GM12878 (cell line): ENCODE results near the gene FOXP4. TPM values are rescaled to one million over a fixed set of nuclear protein-coding genes. Genes with fewer than 3 reads are reported as not detected.

Experiments
- ATAC-seq: fragments of 200-7000 bp; cut with Tn5 transposase; 3 replicates; pipeline ENCODE4 v1.9.1; 2020; ENCODE audit warnings: mild to moderate bottlenecking, moderate library complexity
- BruUV-seq: library from RNA; stranded (reverse); fragments of 400-500 nt; replicated peaks from 2 replicates; lab custom pipeline; 2021; lab: Mats Ljungman, UMichigan
- CTCF ChIA-PET: fragments of 300-600 bp; sonication (Branson Sonifier 250); formaldehyde crosslinking; extraction: SDS; loops from one replicate; lab custom pipeline; 2021; ENCODE audit warnings: inconsistent platforms; lab: Yijun Ruan, JAX
- POLR2A ChIA-PET: fragments of 350-600 bp; formaldehyde crosslinking; extraction: SDS; loops from one replicate; lab custom pipeline; 2021; ENCODE audit warnings: inconsistent platforms; lab: Charles Lee
- RAD21 ChIA-PET: fragments of 300-600 bp; sonication (Branson Sonifier 250); formaldehyde crosslinking; loops from one replicate; lab custom pipeline; 2023; ENCODE audit warnings: antibody characterized with exemption; ENCODE audit not compliant: unreplicated experiment; lab: Charles Lee
- SMC1A ChIA-PET: fragments of 300-600 bp; sonication (Branson Sonifier 250); formaldehyde crosslinking; loops from one replicate; lab custom pipeline; 2023; ENCODE audit not compliant: unreplicated experiment, uncharacterized antibody; lab: Charles Lee
- DNase-seq: peaks from one replicate; pipeline ENCODE4 v3.0.0-alpha.2; 2011; ENCODE audit warnings: low read depth, low spot score
- FAIRE-seq: peaks from 3 replicates; lab custom pipeline; 2011; peaks lifted over from hg19 to GRCh38; lab: Jason Lieb, UNC
- H2AFZ ChIP-seq: 2 replicates; pipeline ENCODE4 v1.6.0; 2011; ENCODE audit warnings: low read depth, low read length, control low read depth; ENCODE audit not compliant: control insufficient read depth
- H3K27ac ChIP-seq: 2 replicates; pipeline ENCODE4 v1.5.1; 2011; ENCODE audit warnings: control low read depth; ENCODE audit not compliant: control insufficient read depth, insufficient read depth
- H3K27me3 ChIP-seq, 2 experiments: replicated peaks in 1 of 2; 2 replicates each; pipeline versions ENCODE4 v1.6.0 to v1.6.1; 2011; ENCODE audit warnings: low read length in 1 of 2; ENCODE audit not compliant: control insufficient read depth in 2 of 2, insufficient read depth in 2 of 2
- H3K36me3 ChIP-seq, 2 experiments: 2 replicates each; pipeline ENCODE4 v1.5.1; 2011; ENCODE audit warnings: low read length in 1 of 2; ENCODE audit not compliant: control insufficient read depth in 2 of 2, insufficient read depth in 2 of 2
- H3K4me1 ChIP-seq: 2 replicates; pipeline ENCODE4 v1.6.1; 2011; ENCODE audit warnings: mild to moderate bottlenecking, low read length, moderate library complexity, mixed read lengths; ENCODE audit not compliant: control insufficient read depth, insufficient read depth
- H3K4me2 ChIP-seq: 2 replicates; pipeline ENCODE4 v1.6.0; 2011; ENCODE audit warnings: control low read depth; ENCODE audit not compliant: control insufficient read depth, insufficient read depth
- H3K4me3 ChIP-seq: fragments of 200-600 bp; sonication (generic); 2 replicates; pipeline ENCODE4 v1.5.1; 2016
- H3K79me2 ChIP-seq: 2 replicates; pipeline ENCODE4 v1.6.0; 2011; ENCODE audit warnings: low read length; ENCODE audit not compliant: control insufficient read depth, insufficient read depth
- H3K9ac ChIP-seq: 2 replicates; pipeline ENCODE4 v1.8.0; 2011; ENCODE audit warnings: low read length, control low read depth, mixed read lengths; ENCODE audit not compliant: control insufficient read depth, insufficient read depth
- H3K9me3 ChIP-seq: replicated peaks from 3 replicates; pipeline ENCODE4 v1.5.1; 2011; ENCODE audit warnings: mild to moderate bottlenecking, low read length; ENCODE audit not compliant: control insufficient read depth, insufficient read depth
- H4K20me1 ChIP-seq: 2 replicates; pipeline ENCODE4 v1.6.0; 2011; ENCODE audit not compliant: control insufficient read depth, insufficient read depth
- EZH2 ChIP-seq: IDR thresholded peaks from 2 replicates; pipeline ENCODE4 v1.6.1; 2012; ENCODE audit warnings: low read depth, mild to moderate bottlenecking, control low read depth, inconsistent platforms, low read length, borderline replicate concordance; ENCODE audit not compliant: control insufficient read depth
- HDAC2 ChIP-seq: fragments of 200-600 bp; sonication (generic); IDR thresholded peaks from 2 replicates; pipeline ENCODE4 v1.6.1; 2017
- KLF5 ChIP-seq: fragments of 450-650 bp; IDR thresholded peaks from 2 replicates; pipeline ENCODE4 v1.6.1; 2014; ENCODE audit warnings: mild to moderate bottlenecking; ENCODE audit not compliant: partially characterized antibody
- NBN ChIP-seq: fragments of 450-650 bp; IDR thresholded peaks from 2 replicates; pipeline ENCODE4 v1.6.1; 2016
- POLR2A ChIP-seq: IDR thresholded peaks from 2 replicates; pipeline ENCODE4 v1.6.1; 2011; ENCODE audit warnings: low read depth, mild to moderate bottlenecking, low read length
- ZNF24 ChIP-seq: fragments of 450-650 bp; IDR thresholded peaks from 2 replicates; pipeline ENCODE4 v1.6.1; 2017; ENCODE audit warnings: antibody characterized with exemption, mild to moderate bottlenecking
- WGBS: methylation state at CpG from one replicate; pipeline ENCODE4 v1.1.6; 2016; ENCODE audit warnings: low lambda C conversion rate; ENCODE audit not compliant: insufficient replicate concordance, insufficient coverage; ENCODE audit errors: missing lambda C conversion rate; 5-methylcytosine and 5-hydroxymethylcytosine counted together
- in situ Hi-C: fragments of 300-500 bp; cut with MboI; formaldehyde crosslinking; loops from 9 replicates; pipeline ENCODE4 v1.14.3; 2018; ENCODE audit warnings: mixed read lengths
- intact Hi-C: fragments of 100-400 bp; cut with micrococcal nuclease; formaldehyde crosslinking; loops from one replicate; pipeline ENCODE4 v1.14.2; 2022; ENCODE audit not compliant: unreplicated experiment
- polyA plus RNA-seq, 11 experiments: library from polyadenylated mRNA; depleted of rRNA in 4 of 11; unstranded in 6 of 11; stranded (reverse) in 5 of 11; fragments of >200 nt; fragmentation: Nextera tagmentation in 4 of 11; fragmentation: Illumina TruSeq in 1 of 11; extraction: Ambion mirVana in 4 of 11; extraction: Trizol in 1 of 11; gene quantifications; 1 replicate in 1 of 11; 2 replicates in 10 of 11; pipeline versions ENCODE4 v1.2.1 to v1.2.3, GENCODE V29; 2011 to 2016; ENCODE audit warnings: inconsistent platforms in 2 of 11, missing spikeins in 2 of 11, low read depth in 1 of 11
- total RNA-seq, 4 experiments: library from RNA; depleted of rRNA in 3 of 4; stranded (reverse); fragments of >200 nt in 3 of 4; fragmentation: Illumina TruSeq in 1 of 4; extraction: Trizol in 1 of 4; gene quantifications; 2 replicates each; pipeline versions ENCODE4 v1.2.1 to v1.2.3, GENCODE V29; 2013 to 2021
- TF ChIP-seq, protein P1 (sequence below): fragments of 450-650 bp; IDR thresholded peaks from 2 replicates; pipeline ENCODE4 v1.6.1; 2017; ENCODE audit warnings: mild to moderate bottlenecking, moderate library complexity

The FOXP4 gene
- total and polyA plus RNA-seq, 10 of the 15 experiments (the other 5 are each of a cell fraction or from before 2014, with no cell fraction given) = 0.31 to 46.1 (median 2.3) TPM

DNA sequence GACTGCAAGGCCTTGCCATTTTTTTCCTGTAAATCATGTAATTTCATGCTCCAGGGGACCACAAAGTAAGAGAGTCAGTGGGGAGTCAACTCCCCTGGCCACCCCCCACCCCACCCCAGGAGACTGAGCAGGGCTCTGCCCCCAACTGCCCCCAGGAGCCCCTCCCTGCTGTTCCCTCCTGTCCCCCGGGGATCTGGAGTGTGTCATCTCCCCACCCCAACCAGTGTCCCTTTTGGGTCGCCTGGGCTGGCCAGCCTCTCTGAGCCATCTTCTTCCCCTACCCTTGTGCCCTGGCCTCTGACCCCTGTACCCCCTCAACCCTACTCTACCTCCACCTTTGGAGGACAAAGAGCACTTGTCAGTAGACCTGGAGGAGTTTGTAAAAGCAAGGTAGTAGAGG is 29.4 kb downstream of the FOXP4 start:
- FAIRE-seq (no peak), ATAC-seq (no peak), DNase-seq (no peak)
- ChIA-PET POLR2A (no interaction called here), CTCF (no interaction called here), RAD21 (no interaction called here), SMC1A (no interaction called here)
- H3K4me2 ChIP-seq = no peak overlapping the region
- H2AFZ ChIP-seq = no peak overlapping the region
- BruUV-seq = no TSS peak
- peaks cover 6 to 7% of the 10 kb centered on the region in 2 experiments; a peak in 3 of 4 replicates for H3K36me3 ChIP-seq
- H3K27me3 ChIP-seq = no peaks in the 10 kb centered on the region
- H3K9ac ChIP-seq = no peak overlapping the region
- TF ChIP-seq NBN (no peak), KLF5 (no peak), HDAC2 (no peak), POLR2A (no peak), ZNF24 (no peak), EZH2 (no peak)
- TF ChIP-seq, protein P1, sequence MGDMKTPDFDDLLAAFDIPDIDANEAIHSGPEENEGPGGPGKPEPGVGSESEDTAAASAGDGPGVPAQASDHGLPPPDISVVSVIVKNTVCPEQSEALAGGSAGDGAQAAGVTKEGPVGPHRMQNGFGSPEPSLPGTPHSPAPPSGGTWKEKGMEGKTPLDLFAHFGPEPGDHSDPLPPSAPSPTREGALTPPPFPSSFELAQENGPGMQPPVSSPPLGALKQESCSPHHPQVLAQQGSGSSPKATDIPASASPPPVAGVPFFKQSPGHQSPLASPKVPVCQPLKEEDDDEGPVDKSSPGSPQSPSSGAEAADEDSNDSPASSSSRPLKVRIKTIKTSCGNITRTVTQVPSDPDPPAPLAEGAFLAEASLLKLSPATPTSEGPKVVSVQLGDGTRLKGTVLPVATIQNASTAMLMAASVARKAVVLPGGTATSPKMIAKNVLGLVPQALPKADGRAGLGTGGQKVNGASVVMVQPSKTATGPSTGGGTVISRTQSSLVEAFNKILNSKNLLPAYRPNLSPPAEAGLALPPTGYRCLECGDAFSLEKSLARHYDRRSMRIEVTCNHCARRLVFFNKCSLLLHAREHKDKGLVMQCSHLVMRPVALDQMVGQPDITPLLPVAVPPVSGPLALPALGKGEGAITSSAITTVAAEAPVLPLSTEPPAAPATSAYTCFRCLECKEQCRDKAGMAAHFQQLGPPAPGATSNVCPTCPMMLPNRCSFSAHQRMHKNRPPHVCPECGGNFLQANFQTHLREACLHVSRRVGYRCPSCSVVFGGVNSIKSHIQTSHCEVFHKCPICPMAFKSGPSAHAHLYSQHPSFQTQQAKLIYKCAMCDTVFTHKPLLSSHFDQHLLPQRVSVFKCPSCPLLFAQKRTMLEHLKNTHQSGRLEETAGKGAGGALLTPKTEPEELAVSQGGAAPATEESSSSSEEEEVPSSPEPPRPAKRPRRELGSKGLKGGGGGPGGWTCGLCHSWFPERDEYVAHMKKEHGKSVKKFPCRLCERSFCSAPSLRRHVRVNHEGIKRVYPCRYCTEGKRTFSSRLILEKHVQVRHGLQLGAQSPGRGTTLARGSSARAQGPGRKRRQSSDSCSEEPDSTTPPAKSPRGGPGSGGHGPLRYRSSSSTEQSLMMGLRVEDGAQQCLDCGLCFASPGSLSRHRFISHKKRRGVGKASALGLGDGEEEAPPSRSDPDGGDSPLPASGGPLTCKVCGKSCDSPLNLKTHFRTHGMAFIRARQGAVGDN = no peak
- in situ Hi-C loops = no loop called here
- no peaks in the 10 kb centered on the region for H3K79me2 ChIP-seq
- H3K4me3 ChIP-seq = no peak overlapping the region
- no peaks in the 10 kb centered on the region for H3K9me3 ChIP-seq
- intact Hi-C loops = no loop called here
- 20% methylated on average over 1 of the region's 2 CpGs for WGBS
- H4K20me1 ChIP-seq = 0 out of 2 replicates have a peak, but pooled peaks cover 3% of the 10 kb centered on the region
- H3K27ac ChIP-seq = no peak overlapping the region
- H3K4me1 ChIP-seq = peaks cover 10% of the 10 kb centered on the region
